Neural progenitor cell (in vitro differentiated cells): ENCODE measurements around the gene RNF145. TPM values are rescaled to one million over a fixed set of nuclear protein-coding genes. Genes with fewer than 3 reads are reported as not detected.
"Not testable (repeated sequence)": the region's sequence is repeated elsewhere in the genome, so short reads cannot be mapped to it uniquely, and the experiment has no call there.

Experiments used
- DNase-seq: peaks from one replicate; pipeline ENCODE4 v3.0.0-alpha.2; 2016; ENCODE audit warnings: low spot score
- H2AFZ ChIP-seq: fragments of 200-600 bp; sonication (generic); replicated peaks from 2 replicates; pipeline ENCODE4 v1.6.1; 2016; ENCODE audit warnings: antibody characterized with exemption
- H3F3A ChIP-seq: fragments of 200-600 bp; sonication (generic); 2 replicates; pipeline ENCODE4 v1.6.1; 2016; ENCODE audit warnings: antibody characterized with exemption, low read depth
- H3K27ac ChIP-seq: fragments of 200-600 bp; sonication (generic); 2 replicates; pipeline ENCODE4 v1.5.1; 2016; ENCODE audit warnings: mild to moderate bottlenecking
- H3K27me3 ChIP-seq: fragments of 200-600 bp; sonication (generic); 2 replicates; pipeline ENCODE4 v1.6.1; 2016; ENCODE audit warnings: mild to moderate bottlenecking, moderate library complexity
- H3K36me3 ChIP-seq: fragments of 200-600 bp; sonication (generic); 2 replicates; pipeline ENCODE4 v1.5.1; 2016
- H3K4me1 ChIP-seq: fragments of 200-600 bp; sonication (generic); 2 replicates; pipeline ENCODE4 v1.6.1; 2016; ENCODE audit warnings: mixed run types
- H3K4me2 ChIP-seq: fragments of 200-600 bp; sonication (generic); 2 replicates; pipeline ENCODE4 v1.6.1; 2016
- H3K4me3 ChIP-seq: fragments of 200-600 bp; sonication (generic); 2 replicates; pipeline ENCODE4 v1.5.1; 2016
- H3K79me2 ChIP-seq: fragments of 200-600 bp; sonication (generic); 2 replicates; pipeline ENCODE4 v1.6.1; 2016; ENCODE audit warnings: low read depth
- H3K9ac ChIP-seq: fragments of 200-600 bp; sonication (generic); 2 replicates; pipeline ENCODE4 v1.6.1; 2016
- H3K9me3 ChIP-seq: fragments of 200-600 bp; sonication (generic); 2 replicates; pipeline ENCODE4 v1.5.1; 2016; ENCODE audit warnings: low read depth
- H4K20me1 ChIP-seq: fragments of 200-600 bp; sonication (generic); 2 replicates; pipeline ENCODE4 v1.6.1; 2016; ENCODE audit warnings: low read depth
- H3K27ac Mint-ChIP-seq: 3 replicates; pipeline ENCODE4 v1.8.0; 2021; ENCODE audit warnings: mixed read lengths
- H3K27me3 Mint-ChIP-seq: 2 replicates; pipeline ENCODE4 v1.8.0; 2022; ENCODE audit warnings: low read depth, mild to moderate bottlenecking, inconsistent platforms, moderate library complexity, mixed read lengths; ENCODE audit not compliant: insufficient read depth
- H3K36me3 Mint-ChIP-seq: 3 replicates; pipeline ENCODE4 v1.8.0; 2021; ENCODE audit warnings: mixed read lengths
- H3K4me1 Mint-ChIP-seq: 3 replicates; pipeline ENCODE4 v1.8.0; 2021; ENCODE audit warnings: mixed read lengths
- H3K4me3 Mint-ChIP-seq: 3 replicates; pipeline ENCODE4 v1.8.0; 2021; ENCODE audit warnings: mild to moderate bottlenecking, moderate library complexity, mixed read lengths
- H3K9me3 Mint-ChIP-seq: 3 replicates; pipeline ENCODE4 v1.8.0; 2020; ENCODE audit warnings: mixed read lengths
- EZH2 ChIP-seq: fragments of 200-600 bp; sonication (generic); IDR thresholded peaks from 2 replicates; pipeline ENCODE4 v1.6.1; 2017; ENCODE audit warnings: antibody characterized with exemption, mild to moderate bottlenecking, moderate library complexity
- EZH2phosphoT487 ChIP-seq: fragments of 200-600 bp; sonication (generic); IDR thresholded peaks from 2 replicates; pipeline ENCODE4 v1.6.1; 2017; ENCODE audit warnings: antibody characterized with exemption
- total RNA-seq: library from RNA; depleted of rRNA; stranded (reverse); fragments of >200 nt; gene quantifications from 2 replicates; pipeline ENCODE4 v1.2.3, GENCODE V29; 2015; ENCODE audit warnings: low replicate concordance
- TF ChIP-seq, protein P1 (sequence below): fragments of 200-600 bp; sonication (generic); IDR thresholded peaks from 2 replicates; pipeline ENCODE4 v1.5.1; 2017; ENCODE audit warnings: antibody characterized with exemption, mild to moderate bottlenecking

The RNF145 gene
- total RNA-seq, 1 donor from 2014 or later: 80.0 TPM

DNA sequence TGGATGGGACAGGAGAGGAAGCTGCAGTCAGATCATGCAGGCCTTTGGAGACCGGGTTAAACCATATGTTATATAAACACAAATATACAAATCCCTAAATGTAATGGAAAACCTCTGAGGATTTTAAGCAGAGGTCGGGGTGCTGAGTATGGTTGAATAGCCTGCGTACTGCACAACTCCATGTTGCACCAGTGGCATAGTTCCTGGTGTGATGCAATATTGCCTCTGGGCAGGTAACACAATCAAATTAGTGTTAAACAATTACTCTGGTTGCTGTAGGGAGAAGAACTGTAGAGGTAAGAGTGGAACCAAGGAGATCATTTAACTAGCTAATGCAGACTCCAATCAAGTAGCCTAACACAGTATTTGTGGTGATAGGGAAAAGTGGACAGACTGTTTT is 21.3 kb upstream of the RNF145 start:
- Mint-ChIP-seq H3K4me3 (no peak overlapping the region), H3K9me3 (no peaks in the 10 kb centered on the region), H3K27me3 (no peaks in the 10 kb centered on the region), H3K4me1 (no peaks in the 10 kb centered on the region), H3K36me3 (no peaks in the 10 kb centered on the region), H3K27ac (no peak overlapping the region)
- Histone ChIP-seq H3K27me3 (peaks cover 44% of the 10 kb centered on the region), H3K36me3 (no peaks in the 10 kb centered on the region), H3K79me2 (no peaks in the 10 kb centered on the region), H3K27ac (no peak overlapping the region), H3K9me3 (no peaks in the 10 kb centered on the region), H3K9ac (no peak overlapping the region), H2AFZ (no peak overlapping the region), H3K4me2 (no peak overlapping the region), H3F3A (peaks cover 6% of the 10 kb centered on the region), H3K4me3 (no peak overlapping the region), H4K20me1 (no peaks in the 10 kb centered on the region), H3K4me1 (peaks cover 12% of the 10 kb centered on the region)
- DNase-seq: no peak
- TF ChIP-seq EZH2 (no peak), EZH2phosphoT487 (no peak)
- TF ChIP-seq, protein P1, sequence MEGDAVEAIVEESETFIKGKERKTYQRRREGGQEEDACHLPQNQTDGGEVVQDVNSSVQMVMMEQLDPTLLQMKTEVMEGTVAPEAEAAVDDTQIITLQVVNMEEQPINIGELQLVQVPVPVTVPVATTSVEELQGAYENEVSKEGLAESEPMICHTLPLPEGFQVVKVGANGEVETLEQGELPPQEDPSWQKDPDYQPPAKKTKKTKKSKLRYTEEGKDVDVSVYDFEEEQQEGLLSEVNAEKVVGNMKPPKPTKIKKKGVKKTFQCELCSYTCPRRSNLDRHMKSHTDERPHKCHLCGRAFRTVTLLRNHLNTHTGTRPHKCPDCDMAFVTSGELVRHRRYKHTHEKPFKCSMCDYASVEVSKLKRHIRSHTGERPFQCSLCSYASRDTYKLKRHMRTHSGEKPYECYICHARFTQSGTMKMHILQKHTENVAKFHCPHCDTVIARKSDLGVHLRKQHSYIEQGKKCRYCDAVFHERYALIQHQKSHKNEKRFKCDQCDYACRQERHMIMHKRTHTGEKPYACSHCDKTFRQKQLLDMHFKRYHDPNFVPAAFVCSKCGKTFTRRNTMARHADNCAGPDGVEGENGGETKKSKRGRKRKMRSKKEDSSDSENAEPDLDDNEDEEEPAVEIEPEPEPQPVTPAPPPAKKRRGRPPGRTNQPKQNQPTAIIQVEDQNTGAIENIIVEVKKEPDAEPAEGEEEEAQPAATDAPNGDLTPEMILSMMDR: no peak

DNA sequence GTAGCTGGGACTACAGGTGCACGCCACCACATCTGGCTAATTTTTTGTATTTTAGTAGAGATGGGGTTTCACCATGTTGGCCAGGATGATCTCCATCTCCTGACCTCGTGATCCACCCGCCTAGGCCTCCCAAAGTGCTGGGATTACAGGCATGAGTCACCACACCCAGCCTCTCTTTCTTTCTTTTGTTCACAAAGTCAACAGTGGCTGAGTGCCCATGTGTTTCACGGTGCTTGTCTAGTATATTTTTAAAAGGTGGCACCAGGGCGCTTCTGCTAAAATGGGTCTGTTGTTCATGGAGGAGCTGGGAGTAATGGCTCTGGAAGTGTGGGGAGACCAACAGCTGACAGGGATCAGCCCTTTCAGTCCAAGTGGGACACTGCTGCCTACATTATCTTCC is 18.7 kb upstream of the RNF145 start:
- Histone ChIP-seq H3K27me3 (peaks cover 38% of the 10 kb centered on the region), H3K4me1 (peaks cover 12% of the 10 kb centered on the region)
- not testable (repeated sequence) for H3K9ac ChIP-seq, H4K20me1 ChIP-seq, H3K4me3 ChIP-seq, H3K79me2 ChIP-seq, H3K4me1 Mint-ChIP-seq, H2AFZ ChIP-seq, H3K4me2 ChIP-seq, H3K27ac ChIP-seq, DNase-seq, H3K36me3 ChIP-seq, H3K27me3 Mint-ChIP-seq, H3K9me3 ChIP-seq, H3K36me3 Mint-ChIP-seq, H3K4me3 Mint-ChIP-seq, H3K9me3 Mint-ChIP-seq, H3F3A ChIP-seq
- H3K27ac Mint-ChIP-seq: peak overlapping the region; percentile 61

DNA sequence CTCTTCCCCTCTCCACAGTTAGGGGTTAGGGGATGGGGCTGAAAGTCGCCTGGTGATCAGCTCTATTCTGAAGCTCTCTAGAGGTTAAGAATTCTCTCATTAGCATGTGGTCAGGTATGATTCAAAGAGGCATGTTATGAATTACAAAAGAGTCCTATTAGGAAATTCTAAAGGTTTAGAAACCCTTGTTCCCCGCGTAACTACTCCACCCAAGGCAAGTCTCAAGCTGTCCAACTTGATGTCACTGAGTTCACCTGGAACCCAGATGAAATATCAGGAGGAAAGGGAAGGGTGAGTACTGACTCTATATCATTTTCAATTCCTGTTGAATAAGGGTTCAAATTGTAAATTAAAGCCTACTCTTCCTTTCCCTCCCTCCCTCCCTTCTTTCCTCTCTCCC is 18.1 kb upstream of the RNF145 start:
- Histone ChIP-seq H3K9me3 (no peaks in the 10 kb centered on the region), H3K27me3 (peaks cover 32% of the 10 kb centered on the region), H3K36me3 (no peaks in the 10 kb centered on the region), H3F3A (peaks cover 6% of the 10 kb centered on the region), H4K20me1 (no peaks in the 10 kb centered on the region), H3K4me2 (no peak overlapping the region), H2AFZ (no peak overlapping the region), H3K4me1 (peaks cover 12% of the 10 kb centered on the region), H3K9ac (no peak overlapping the region), H3K4me3 (no peak overlapping the region), H3K79me2 (no peaks in the 10 kb centered on the region), H3K27ac (no peak overlapping the region)
- DNase-seq: no peak
- Mint-ChIP-seq H3K27me3 (peaks cover 3% of the 10 kb centered on the region), H3K4me3 (no peak overlapping the region), H3K9me3 (no peaks in the 10 kb centered on the region), H3K36me3 (no peaks in the 10 kb centered on the region), H3K4me1 (no peaks in the 10 kb centered on the region), H3K27ac (no peak overlapping the region)
- TF ChIP-seq, protein P1: no peak
- TF ChIP-seq EZH2phosphoT487 (no peak), EZH2 (no peak)

DNA sequence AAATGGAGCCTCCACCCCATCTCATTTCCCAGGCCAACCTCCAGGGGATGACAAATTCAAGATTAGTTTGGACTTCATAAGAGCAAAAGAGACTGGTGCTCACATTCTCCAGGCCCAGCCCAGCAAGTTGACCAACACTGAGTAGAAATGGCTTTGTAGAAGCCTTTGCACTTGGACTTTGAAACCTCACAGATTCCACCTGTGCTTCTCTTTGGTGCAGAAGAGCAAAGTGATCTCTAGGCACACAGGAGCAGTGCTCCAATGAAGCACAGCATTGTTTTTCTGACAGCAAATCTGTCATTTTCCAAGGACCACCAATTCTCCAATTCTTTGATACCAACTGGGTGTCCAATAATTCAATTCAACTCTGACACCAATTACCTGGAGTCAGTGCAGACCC is 17.1 kb upstream of the RNF145 start:
- Mint-ChIP-seq H3K27me3 (peaks cover 3% of the 10 kb centered on the region), H3K4me3 (no peak overlapping the region), H3K27ac (no peak overlapping the region), H3K36me3 (no peaks in the 10 kb centered on the region), H3K9me3 (no peaks in the 10 kb centered on the region), H3K4me1 (no peaks in the 10 kb centered on the region)
- Histone ChIP-seq H3K27me3 (peaks cover 22% of the 10 kb centered on the region), H3K9ac (no peak overlapping the region), H3K4me2 (no peak overlapping the region), H4K20me1 (no peaks in the 10 kb centered on the region), H3K79me2 (no peaks in the 10 kb centered on the region), H3K27ac (no peak overlapping the region), H2AFZ (no peak overlapping the region), H3K9me3 (no peaks in the 10 kb centered on the region), H3K36me3 (no peaks in the 10 kb centered on the region), H3K4me3 (no peak overlapping the region), H3K4me1 (peaks cover 12% of the 10 kb centered on the region), H3F3A (peaks cover 6% of the 10 kb centered on the region)
- TF ChIP-seq EZH2phosphoT487: no peak
- TF ChIP-seq EZH2: no peak
- TF ChIP-seq, protein P1: no peak
- DNase-seq: no peak
